Stimulated activated CD8-positive, alpha-beta memory T cell treated with anti-CD3 and anti-CD28 coated beads, Interleukin-7, amount 100 ng/mL, for 48 hours (primary cell): ENCODE results near the gene KRT73.
"Not testable (repeated sequence)": the region's sequence is repeated elsewhere in the genome, so short reads cannot be mapped to it uniquely, and the experiment has no call there.

Source experiments
- DNase-seq, 2 donors: peaks; one replicate each; pipeline ENCODE4 v3.0.0-alpha.2; 2020; ENCODE audit warnings: low read depth in 1 of 2; ENCODE audit errors: extremely low read depth in 1 of 2

The KRT73 gene

GRCh38 chr12:52603314-52603713 is 15.0 kb downstream of the KRT73 start:
- DNase-seq: no peak

- DNase-seq: no peak
Observed at GRCh38 chr12:52602552-52602951, 15.8 kb downstream of the KRT73 start.

- DNase-seq: no peak
Observed at GRCh38 chr12:52601671-52602070, 16.7 kb downstream of the KRT73 start.

GRCh38 chr12:52600941-52601481 is 17.3 kb downstream of the KRT73 start, which contains the start of gene KRT72:
Gene KRT72, minus strand, starts transcription at chr12:52601463. Its CDS starts 11 bp downstream, at chr12:52601452.
- no peak for DNase-seq

GRCh38 chr12:52600475-52600874 is 17.9 kb downstream of the KRT73 start:
- no peak for DNase-seq

- no peak for DNase-seq
Observed at GRCh38 chr12:52600071-52600470, 18.3 kb downstream of the KRT73 start.

GRCh38 chr12:52598966-52599365 is 19.4 kb downstream of the KRT73 start:
- no peak for DNase-seq

- not testable (repeated sequence) for DNase-seq
Observed at GRCh38 chr12:52594237-52594636, 24.1 kb downstream of the KRT73 start.

GRCh38 chr12:52591521-52591920 is 26.8 kb downstream of the KRT73 start:
- no peak for DNase-seq

GRCh38 chr12:52590021-52590420 is 28.3 kb downstream of the KRT73 start:
- no peak for DNase-seq

- no peak for DNase-seq
Observed at GRCh38 chr12:52587563-52587962, 30.8 kb downstream of the KRT73 start.

- DNase-seq: peak; percentile 16 to 35
Observed at GRCh38 chr12:52585946-52586345, 32.4 kb downstream of the KRT73 start.

- no peak for DNase-seq
Observed at GRCh38 chr12:52585066-52585465, 33.3 kb downstream of the KRT73 start.

GRCh38 chr12:52584156-52584682 is 34.1 kb downstream of the KRT73 start:
- no peak for DNase-seq

- DNase-seq: peak; percentile 3 to 20
Observed at GRCh38 chr12:52582971-52583456, 35.3 kb downstream of the KRT73 start.

- no peak for DNase-seq
Observed at GRCh38 chr12:52582486-52582885, 35.9 kb downstream of the KRT73 start.

GRCh38 chr12:52581481-52581880 is 36.9 kb downstream of the KRT73 start:
- no peak for DNase-seq

- DNase-seq: no peak
Observed at GRCh38 chr12:52581066-52581465, 37.3 kb downstream of the KRT73 start.

- DNase-seq: no peak
Observed at GRCh38 chr12:52580496-52580895, 37.9 kb downstream of the KRT73 start.

GRCh38 chr12:52579468-52580465 is 38.6 kb downstream of the KRT73 start:
- no peak for DNase-seq

- DNase-seq: no peak
Observed at GRCh38 chr12:52578469-52578868, 39.9 kb downstream of the KRT73 start.

GRCh38 chr12:52577316-52577715 is 41.0 kb downstream of the KRT73 start:
- no peak for DNase-seq
